Upper lobe of right lung (tissue), 1 donor: Measurements from ENCODE around the gene GALNT17. TPM values are rescaled to one million over a fixed set of nuclear protein-coding genes. Genes with fewer than 3 reads are reported as not detected.

Source experiments
- ATAC-seq: fragments of 200-7000 bp; cut with Tn5 transposase; one replicate; pipeline ENCODE4 v1.9.1; 2020; ENCODE audit warnings: mild to moderate bottlenecking, moderate library complexity
- DNase-seq: peaks from one replicate; pipeline ENCODE4 v3.0.0-alpha.2; 2020
- H3K27ac ChIP-seq: fragments of 200-600 bp; one replicate; pipeline ENCODE4 v1.8.0; 2022
- H3K27me3 ChIP-seq: fragments of 200-600 bp; one replicate; pipeline ENCODE4 v1.8.0; 2022; ENCODE audit warnings: mild to moderate bottlenecking
- H3K36me3 ChIP-seq: fragments of 200-600 bp; one replicate; pipeline ENCODE4 v1.8.0; 2022
- H3K4me1 ChIP-seq: fragments of 200-600 bp; one replicate; pipeline ENCODE4 v1.8.0; 2022
- H3K4me3 ChIP-seq: fragments of 200-600 bp; one replicate; pipeline ENCODE4 v1.8.0; 2022; ENCODE audit warnings: mild to moderate bottlenecking
- H3K9me3 ChIP-seq: fragments of 200-600 bp; one replicate; pipeline ENCODE4 v1.8.0; 2022
- intact Hi-C: fragments of 100-400 bp; cut with DNase I; formaldehyde crosslinking; loops from one replicate; pipeline ENCODE4 v1.11.0; 2022
- total RNA-seq: library from RNA; stranded (reverse); fragmentation: NEBNext Ultra II Directional; extraction: Animal tissue kit (Norgen Biotek cat#: 25700); gene quantifications from one replicate; pipeline ENCODE4 v1.2.1, GENCODE V29; 2021
- TF ChIP-seq, protein P1 (sequence below): fragments of 200-600 bp; IDR thresholded peaks from one replicate; pipeline ENCODE4 v1.8.0; 2022; ENCODE audit warnings: antibody characterized with exemption
- donor health status: DM: no; HTN: yes; CAD: no; lungs with severe emphysema.

GALNT17 gene
- total RNA-seq, 1 donor from 2014 or later = 7.1 TPM

DNA sequence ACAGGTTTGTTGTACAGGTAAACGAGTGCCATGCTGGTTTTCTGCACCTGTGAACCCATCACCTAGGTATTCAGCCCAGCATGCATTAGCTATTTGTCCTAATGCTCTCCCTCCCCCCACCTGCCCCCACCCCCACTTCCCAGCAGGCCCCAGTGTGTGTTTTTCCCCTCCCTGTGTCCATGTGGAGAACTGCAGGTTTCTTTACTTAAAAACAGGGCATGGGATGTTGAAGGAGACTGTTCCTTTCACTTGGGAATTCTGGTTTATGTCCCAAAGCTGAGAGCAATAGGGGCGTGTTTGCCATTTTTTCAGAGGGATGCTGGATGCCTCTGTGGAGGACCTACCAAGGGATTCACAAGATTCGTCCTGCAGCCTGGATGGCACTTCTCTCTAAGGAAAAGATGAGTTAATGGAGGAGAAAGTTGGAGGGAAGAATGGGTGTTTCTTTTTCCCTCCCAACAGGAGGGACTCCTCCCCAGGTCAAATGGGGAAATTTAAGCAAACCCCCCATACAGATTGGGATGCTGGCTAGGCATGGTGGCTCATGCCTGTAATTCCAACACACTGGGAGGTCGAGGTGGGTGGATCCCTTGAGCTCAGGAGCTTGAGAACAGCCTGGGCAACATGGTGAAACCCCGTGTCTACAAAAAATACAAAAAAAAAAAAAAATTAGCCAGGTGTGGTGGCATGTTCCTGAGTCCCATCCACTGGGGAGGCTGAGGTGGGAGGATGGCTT lies 136.0 kb downstream of the GALNT17 start:
- Histone ChIP-seq H3K4me1 (no peaks in the 10 kb centered on the region), H3K27ac (no peak overlapping the region), H3K4me3 (no peak overlapping the region), H3K36me3 (no peaks in the 10 kb centered on the region), H3K9me3 (no peaks in the 10 kb centered on the region), H3K27me3 (no peaks in the 10 kb centered on the region)
- TF ChIP-seq, protein P1, sequence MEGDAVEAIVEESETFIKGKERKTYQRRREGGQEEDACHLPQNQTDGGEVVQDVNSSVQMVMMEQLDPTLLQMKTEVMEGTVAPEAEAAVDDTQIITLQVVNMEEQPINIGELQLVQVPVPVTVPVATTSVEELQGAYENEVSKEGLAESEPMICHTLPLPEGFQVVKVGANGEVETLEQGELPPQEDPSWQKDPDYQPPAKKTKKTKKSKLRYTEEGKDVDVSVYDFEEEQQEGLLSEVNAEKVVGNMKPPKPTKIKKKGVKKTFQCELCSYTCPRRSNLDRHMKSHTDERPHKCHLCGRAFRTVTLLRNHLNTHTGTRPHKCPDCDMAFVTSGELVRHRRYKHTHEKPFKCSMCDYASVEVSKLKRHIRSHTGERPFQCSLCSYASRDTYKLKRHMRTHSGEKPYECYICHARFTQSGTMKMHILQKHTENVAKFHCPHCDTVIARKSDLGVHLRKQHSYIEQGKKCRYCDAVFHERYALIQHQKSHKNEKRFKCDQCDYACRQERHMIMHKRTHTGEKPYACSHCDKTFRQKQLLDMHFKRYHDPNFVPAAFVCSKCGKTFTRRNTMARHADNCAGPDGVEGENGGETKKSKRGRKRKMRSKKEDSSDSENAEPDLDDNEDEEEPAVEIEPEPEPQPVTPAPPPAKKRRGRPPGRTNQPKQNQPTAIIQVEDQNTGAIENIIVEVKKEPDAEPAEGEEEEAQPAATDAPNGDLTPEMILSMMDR = no peak
- DNase-seq (no peak), ATAC-seq (no peak)
- intact Hi-C loops = no loop called here

GRCh38 chr7:71270558-71270957 lies 138.6 kb downstream of the GALNT17 start:
- H3K4me3 ChIP-seq = no peak overlapping the region
- no peaks in the 10 kb centered on the region for H3K27me3 ChIP-seq
- TF ChIP-seq, protein P1 = no peak
- H3K27ac ChIP-seq = no peak overlapping the region
- H3K4me1 ChIP-seq = no peaks in the 10 kb centered on the region
- H3K9me3 ChIP-seq = no peaks in the 10 kb centered on the region
- DNase-seq (no peak), ATAC-seq (no peak)
- H3K36me3 ChIP-seq = no peaks in the 10 kb centered on the region
- intact Hi-C loops = no loop called here

DNA sequence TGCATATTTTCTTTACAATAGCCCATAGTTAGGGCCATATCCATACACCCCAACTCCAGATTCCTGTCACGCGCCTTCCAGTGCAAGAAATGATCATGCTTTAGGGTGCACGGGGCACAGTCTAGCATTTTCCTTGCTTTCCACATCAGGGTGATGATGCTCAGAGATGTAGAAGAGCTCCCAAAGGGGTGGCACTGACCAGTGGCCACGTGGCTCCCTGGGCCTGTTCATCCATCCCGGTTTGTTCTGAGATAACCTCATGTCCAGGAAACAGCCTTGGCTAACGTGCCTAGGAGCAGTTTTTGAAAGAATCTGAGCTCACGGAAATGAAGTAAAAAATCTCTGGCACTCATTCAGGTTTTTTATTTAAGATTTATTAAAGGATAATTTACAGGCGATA lies 139.3 kb downstream of the GALNT17 start:
- no peak overlapping the region for H3K27ac ChIP-seq
- ATAC-seq = no peak
- no peaks in the 10 kb centered on the region for H3K9me3 ChIP-seq
- intact Hi-C loops = no loop called here
- DNase-seq = no peak
- H3K4me1 ChIP-seq = no peaks in the 10 kb centered on the region
- H3K27me3 ChIP-seq = no peaks in the 10 kb centered on the region
- no peaks in the 10 kb centered on the region for H3K36me3 ChIP-seq
- TF ChIP-seq, protein P1 = no peak
- H3K4me3 ChIP-seq = no peak overlapping the region

DNA sequence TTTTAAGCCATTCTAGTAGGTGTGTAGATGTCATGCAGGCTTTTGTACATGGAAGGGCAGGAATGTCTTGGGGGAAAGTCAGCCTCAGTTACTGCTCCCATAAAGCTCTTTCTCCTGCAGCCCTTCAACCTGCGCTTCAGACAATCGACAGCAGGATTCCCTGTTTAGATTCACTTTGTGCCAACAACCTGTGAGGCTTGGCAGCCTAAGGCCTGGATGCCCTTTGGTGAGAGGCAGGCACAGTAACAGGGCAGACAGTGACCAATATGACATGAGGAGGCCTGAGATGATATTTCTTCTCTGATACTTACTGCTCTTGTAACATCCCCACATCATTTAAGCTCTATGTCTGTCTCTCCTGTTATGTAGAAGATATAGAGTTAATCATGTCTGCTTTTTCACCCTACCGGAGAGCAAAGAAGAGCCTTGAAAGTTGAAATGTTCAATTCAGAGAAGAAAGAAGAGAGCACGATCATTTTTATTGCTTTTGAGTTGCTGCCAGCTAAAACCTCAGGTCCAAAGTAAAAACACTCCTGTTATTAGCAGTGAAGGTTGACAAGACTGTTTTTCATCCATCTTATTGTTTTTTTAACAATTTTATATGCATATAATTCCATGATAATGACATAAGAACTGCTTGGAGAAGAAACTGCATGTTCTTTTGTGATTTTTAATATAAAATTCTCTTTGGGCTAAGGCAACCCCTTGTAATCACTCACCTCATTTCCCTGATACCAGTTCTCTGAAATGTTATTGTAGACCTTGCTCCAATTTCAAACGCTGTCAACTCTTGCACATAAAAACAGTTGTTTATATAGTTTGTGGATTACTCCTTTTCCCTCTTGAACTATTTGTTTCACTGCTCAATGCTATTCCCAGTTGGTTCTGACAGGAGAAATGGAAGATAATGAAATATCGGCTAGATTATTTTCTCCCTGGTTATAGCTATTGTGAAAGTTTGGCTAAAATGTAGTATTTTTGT lies 140.9 kb downstream of the GALNT17 start:
- no peaks in the 10 kb centered on the region for H3K4me1 ChIP-seq
- H3K9me3 ChIP-seq = no peaks in the 10 kb centered on the region
- no peaks in the 10 kb centered on the region for H3K27me3 ChIP-seq
- no peak overlapping the region for H3K4me3 ChIP-seq
- ATAC-seq = no peak
- H3K27ac ChIP-seq = no peak overlapping the region
- no peak for DNase-seq
- TF ChIP-seq, protein P1 = no peak
- H3K36me3 ChIP-seq = no peaks in the 10 kb centered on the region
- intact Hi-C loops = no loop called here

DNA sequence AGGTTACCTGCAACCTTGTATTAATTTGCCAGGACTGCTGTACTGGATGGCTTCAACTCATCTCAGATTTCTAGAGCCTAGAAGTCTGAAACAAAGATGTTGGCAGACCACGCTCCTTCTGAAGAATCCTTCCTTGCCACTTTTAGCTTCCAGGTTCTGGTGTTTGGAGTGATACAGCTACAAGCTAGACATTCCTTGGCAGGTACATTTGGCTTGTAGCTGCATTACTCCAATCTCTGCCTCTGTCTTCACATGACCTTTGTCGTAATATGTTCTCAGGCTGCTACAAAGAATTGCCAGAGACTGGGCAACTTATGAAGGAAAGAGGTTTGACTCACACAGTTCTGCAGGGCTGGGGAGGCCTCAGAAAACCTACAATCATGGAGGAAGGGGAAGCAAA lies 146.3 kb downstream of the GALNT17 start:
- Histone ChIP-seq H3K4me3 (no peak overlapping the region), H3K9me3 (no peaks in the 10 kb centered on the region), H3K4me1 (no peaks in the 10 kb centered on the region), H3K27me3 (no peaks in the 10 kb centered on the region), H3K27ac (no peak overlapping the region), H3K36me3 (no peaks in the 10 kb centered on the region)
- no peak for DNase-seq
- ATAC-seq = no peak
- TF ChIP-seq, protein P1 = no peak
- intact Hi-C loops = no loop called here
